ENCODE results near the gene EFHC1.

Gene EFHC1

DNA sequence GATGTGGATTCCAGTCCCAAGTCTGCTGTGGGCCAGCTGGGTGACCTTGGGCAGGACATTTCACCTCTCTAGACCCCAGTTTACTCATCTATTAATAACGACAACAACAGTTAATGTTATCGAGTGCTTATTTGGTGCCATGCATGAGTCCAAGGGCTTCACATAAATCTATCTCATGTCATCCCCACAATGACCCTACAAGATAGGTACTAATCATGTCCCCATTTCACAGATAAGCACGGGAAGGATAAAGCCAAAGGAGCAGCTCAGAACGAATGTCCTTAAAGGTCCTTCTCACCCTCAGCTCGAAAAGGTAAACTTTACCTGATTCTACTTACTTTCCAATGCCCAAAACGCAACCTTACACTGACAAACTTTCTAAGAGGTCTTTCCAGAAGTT is 121.0 kb downstream of the EFHC1 start:
- Mint-ChIP-seq H3K36me3 (ENCODE audit: low read depth) (peaks cover 9% of the 10 kb centered on the region), H3K27me3 (ENCODE audit: low read depth) (no peaks in the 10 kb centered on the region), H3K9me3 (no peaks in the 10 kb centered on the region), H3K27ac (no peak overlapping the region), H3K4me1 (peaks cover 61% of the 10 kb centered on the region), H3K4me3 (no peak overlapping the region)
- TF ChIP-seq, protein P1, sequence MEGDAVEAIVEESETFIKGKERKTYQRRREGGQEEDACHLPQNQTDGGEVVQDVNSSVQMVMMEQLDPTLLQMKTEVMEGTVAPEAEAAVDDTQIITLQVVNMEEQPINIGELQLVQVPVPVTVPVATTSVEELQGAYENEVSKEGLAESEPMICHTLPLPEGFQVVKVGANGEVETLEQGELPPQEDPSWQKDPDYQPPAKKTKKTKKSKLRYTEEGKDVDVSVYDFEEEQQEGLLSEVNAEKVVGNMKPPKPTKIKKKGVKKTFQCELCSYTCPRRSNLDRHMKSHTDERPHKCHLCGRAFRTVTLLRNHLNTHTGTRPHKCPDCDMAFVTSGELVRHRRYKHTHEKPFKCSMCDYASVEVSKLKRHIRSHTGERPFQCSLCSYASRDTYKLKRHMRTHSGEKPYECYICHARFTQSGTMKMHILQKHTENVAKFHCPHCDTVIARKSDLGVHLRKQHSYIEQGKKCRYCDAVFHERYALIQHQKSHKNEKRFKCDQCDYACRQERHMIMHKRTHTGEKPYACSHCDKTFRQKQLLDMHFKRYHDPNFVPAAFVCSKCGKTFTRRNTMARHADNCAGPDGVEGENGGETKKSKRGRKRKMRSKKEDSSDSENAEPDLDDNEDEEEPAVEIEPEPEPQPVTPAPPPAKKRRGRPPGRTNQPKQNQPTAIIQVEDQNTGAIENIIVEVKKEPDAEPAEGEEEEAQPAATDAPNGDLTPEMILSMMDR (IDR thresholded peaks at IDR 0.05; ENCODE audit: unreplicated experiment in 3 of 3): no peak

DNA sequence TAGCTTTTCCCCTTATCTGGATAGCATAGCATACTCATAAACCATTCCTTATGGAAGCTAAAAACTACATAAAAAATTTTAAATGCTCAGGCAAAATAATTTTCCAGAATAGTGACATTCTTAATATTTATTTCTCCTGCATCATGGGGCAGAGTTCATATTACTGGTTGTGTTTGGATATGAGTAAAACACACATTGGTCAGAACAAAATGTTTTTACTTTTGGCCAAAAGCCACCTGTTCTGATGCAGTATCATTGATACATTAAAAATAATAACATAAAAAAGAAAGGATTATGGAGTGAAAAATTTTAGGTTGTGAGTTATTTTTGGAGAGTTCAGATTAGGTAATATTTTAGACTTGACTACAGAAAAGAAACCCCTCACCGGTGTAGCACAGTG is 123.1 kb downstream of the EFHC1 start:
- H3K27me3 Mint-ChIP-seq (ENCODE audit: low read depth): no peaks in the 10 kb centered on the region
- TF ChIP-seq, protein P1 (IDR thresholded peaks at IDR 0.05; ENCODE audit: unreplicated experiment in 3 of 3): no peak
- no peaks in the 10 kb centered on the region for H3K9me3 Mint-ChIP-seq
- peaks cover 66% of the 10 kb centered on the region for H3K4me1 Mint-ChIP-seq
- H3K36me3 Mint-ChIP-seq (ENCODE audit: low read depth): peaks cover 7% of the 10 kb centered on the region
- no peak overlapping the region for H3K4me3 Mint-ChIP-seq
- peak overlapping the region in 2 of 3 experiments; percentile 37 to 47 for H3K27ac Mint-ChIP-seq

DNA sequence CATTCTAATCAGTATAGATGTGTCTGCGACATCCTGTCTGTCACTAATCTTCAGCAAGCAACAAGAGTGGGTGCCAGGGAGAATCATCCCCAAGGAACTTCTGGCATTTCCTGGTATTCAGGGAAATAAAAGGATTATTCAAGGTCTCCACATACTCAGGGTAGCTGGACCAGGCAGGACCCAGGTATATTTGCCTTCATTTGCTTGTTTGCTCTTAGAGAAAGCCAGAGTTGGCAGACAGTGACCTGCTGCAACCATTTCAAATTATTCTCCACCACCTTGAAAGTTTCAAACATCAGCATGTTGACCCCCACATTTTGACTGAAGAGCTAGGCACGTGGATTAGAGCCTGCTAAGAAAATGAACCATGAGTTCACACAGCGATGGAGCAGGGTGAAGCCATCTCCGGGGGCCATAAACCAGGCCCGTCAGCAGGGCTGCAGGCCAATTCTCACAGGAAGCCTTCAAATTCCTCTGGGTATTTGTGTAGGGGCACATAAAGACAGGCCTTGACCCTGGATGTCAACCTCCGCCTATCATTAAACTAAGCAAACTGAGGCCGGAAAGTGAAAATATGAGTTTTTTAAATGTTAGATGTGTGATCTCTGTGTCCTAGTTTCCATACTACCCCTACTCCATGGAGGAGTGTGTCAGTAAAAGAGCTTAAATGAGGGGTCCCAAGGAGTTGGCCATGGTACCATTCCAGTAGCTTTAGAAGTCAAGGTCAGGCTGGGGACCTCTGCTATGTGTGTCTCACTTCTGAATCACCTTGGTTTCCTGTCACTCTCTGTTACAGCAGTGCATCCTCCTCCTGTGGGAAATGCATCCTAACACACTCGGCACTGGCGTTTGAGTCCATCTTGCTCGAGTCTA is 123.8 kb downstream of the EFHC1 start:
- H3K36me3 Mint-ChIP-seq (ENCODE audit: low read depth): peaks cover 9% of the 10 kb centered on the region
- peak overlapping the region; percentile 12 to 47 (median 29) for H3K27ac Mint-ChIP-seq
- TF ChIP-seq, protein P1 (IDR thresholded peaks at IDR 0.05; ENCODE audit: unreplicated experiment in 3 of 3): no peak
- no peaks in the 10 kb centered on the region for H3K27me3 Mint-ChIP-seq (ENCODE audit: low read depth)
- H3K4me3 Mint-ChIP-seq: no peak overlapping the region
- H3K4me1 Mint-ChIP-seq: peaks cover 70% of the 10 kb centered on the region
- H3K9me3 Mint-ChIP-seq: no peaks in the 10 kb centered on the region

DNA sequence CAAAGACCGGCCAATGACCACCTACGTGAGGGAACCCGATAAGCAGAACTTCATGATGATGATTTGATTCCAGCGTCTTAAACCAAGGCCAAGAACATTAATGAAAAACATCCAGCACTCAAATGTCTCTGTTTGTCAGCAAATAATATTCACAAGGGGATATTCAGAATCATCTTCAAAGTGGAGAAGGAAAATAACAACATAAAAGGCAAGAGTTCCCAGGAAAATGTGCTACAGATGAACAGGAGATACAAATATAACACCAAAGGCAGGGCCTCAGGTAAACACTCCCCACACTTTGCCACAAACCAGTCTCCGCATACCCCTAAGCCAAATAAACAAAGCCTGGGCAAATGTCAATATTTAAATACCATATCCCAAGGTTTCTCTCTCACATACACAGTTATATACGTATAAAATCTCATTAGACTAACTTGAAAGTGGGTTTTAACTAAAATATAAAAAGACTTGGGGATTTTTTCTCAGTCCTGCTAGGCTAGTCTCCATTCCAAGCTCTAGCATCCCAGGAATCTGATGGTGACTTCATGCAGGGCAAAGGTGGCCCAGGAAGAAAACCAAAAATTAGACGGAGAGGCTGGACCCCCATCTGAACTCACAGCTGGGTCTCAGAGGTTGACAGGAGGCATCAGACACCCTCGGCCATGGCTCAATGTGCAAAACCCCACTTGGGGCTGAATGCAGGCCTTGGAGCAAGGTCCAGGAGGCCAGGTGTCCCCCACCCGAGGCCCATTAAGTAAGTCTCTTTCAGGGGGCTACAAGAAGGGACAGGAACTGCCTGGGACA is 124.7 kb downstream of the EFHC1 start:
- TF ChIP-seq, protein P1 (IDR thresholded peaks at IDR 0.05; ENCODE audit: unreplicated experiment in 3 of 3): no peak
- Mint-ChIP-seq H3K4me1 (peaks cover 67% of the 10 kb centered on the region), H3K9me3 (no peaks in the 10 kb centered on the region), H3K36me3 (ENCODE audit: low read depth) (peaks cover 5% of the 10 kb centered on the region), H3K27ac (peak overlapping the region; percentile 33 to 50 (median 47)), H3K4me3 (no peak overlapping the region), H3K27me3 (ENCODE audit: low read depth) (no peaks in the 10 kb centered on the region)

DNA sequence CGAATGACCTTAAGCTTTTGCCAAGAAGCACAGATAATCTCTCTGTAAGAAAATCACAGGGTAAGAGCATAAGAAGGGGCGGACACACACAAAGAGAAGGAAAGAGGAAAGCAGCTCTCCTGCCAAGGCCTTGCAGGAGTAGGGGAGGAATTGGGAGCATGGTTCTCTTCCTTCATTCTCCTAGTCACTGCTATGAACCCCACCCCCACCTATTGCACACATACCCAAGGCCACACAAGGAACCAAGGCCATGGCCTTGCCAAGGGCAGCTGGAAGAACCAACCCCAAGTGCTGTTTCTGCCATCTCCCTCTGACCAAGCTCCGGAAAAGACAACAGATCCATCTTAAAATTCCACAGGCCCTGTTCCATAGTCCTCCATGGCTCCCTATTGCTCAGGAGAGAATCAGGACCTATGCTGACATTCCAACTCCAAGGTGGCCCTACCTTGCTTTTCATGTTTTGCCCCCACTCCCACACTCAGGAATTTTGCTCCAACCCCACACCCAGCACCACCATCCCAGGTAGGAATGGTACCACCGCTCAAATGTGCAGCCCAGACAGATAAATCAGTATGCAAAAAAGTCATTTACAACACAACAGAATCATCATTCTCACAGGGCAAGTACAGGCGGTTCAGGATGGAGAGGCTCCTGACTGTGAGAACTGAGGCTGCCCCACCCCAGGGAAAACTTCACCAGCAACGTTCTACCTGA is 125.4 kb downstream of the EFHC1 start:
- Mint-ChIP-seq H3K36me3 (ENCODE audit: low read depth) (peaks cover 4% of the 10 kb centered on the region), H3K4me3 (no peak overlapping the region), H3K9me3 (no peaks in the 10 kb centered on the region), H3K27ac (peak overlapping the region; percentile 33 to 50 (median 47)), H3K4me1 (peaks cover 67% of the 10 kb centered on the region), H3K27me3 (ENCODE audit: low read depth) (no peaks in the 10 kb centered on the region)
- TF ChIP-seq, protein P1 (IDR thresholded peaks at IDR 0.05; ENCODE audit: unreplicated experiment in 3 of 3): no peak
